ENCODE data around the gene FUT9.

The FUT9 gene

GRCh38 chr6:96195272-96195671, 179.5 kb downstream of the FUT9 start:
- Histone ChIP-seq H3K27me3 (ENCODE audit: control insufficient read depth, insufficient read depth, low read length) (no peaks in the 10 kb centered on the region), H3K4me1 (ENCODE audit: control insufficient read depth, insufficient read depth, low read length) (no peaks in the 10 kb centered on the region), H3K9ac (ENCODE audit: low read length) (no peak overlapping the region), H3K9me3 (ENCODE audit: control insufficient read depth, low read length) (no peaks in the 10 kb centered on the region), H3K36me3 (ENCODE audit: control insufficient read depth, insufficient read depth, low read length) (no peaks in the 10 kb centered on the region), H3K4me3 (ENCODE audit: low read length) (no peak overlapping the region)

- Histone ChIP-seq H3K9ac (ENCODE audit: low read length) (no peak overlapping the region), H3K4me3 (ENCODE audit: low read length) (no peak overlapping the region), H3K4me1 (ENCODE audit: control insufficient read depth, insufficient read depth, low read length) (no peaks in the 10 kb centered on the region), H3K27me3 (ENCODE audit: control insufficient read depth, insufficient read depth, low read length) (no peaks in the 10 kb centered on the region), H3K36me3 (ENCODE audit: control insufficient read depth, insufficient read depth, low read length) (no peaks in the 10 kb centered on the region), H3K9me3 (ENCODE audit: control insufficient read depth, low read length) (no peaks in the 10 kb centered on the region)
Observed at GRCh38 chr6:96196633-96197032, 180.9 kb downstream of the FUT9 start.

GRCh38 chr6:96197241-96197640, 181.5 kb downstream of the FUT9 start:
- no peak overlapping the region for H3K4me3 ChIP-seq (ENCODE audit: low read length)
- H3K9ac ChIP-seq (ENCODE audit: low read length) = no peak overlapping the region
- H3K9me3 ChIP-seq (ENCODE audit: control insufficient read depth, low read length) = no peaks in the 10 kb centered on the region
- no peaks in the 10 kb centered on the region for H3K4me1 ChIP-seq (ENCODE audit: control insufficient read depth, insufficient read depth, low read length)
- H3K27me3 ChIP-seq (ENCODE audit: control insufficient read depth, insufficient read depth, low read length) = no peaks in the 10 kb centered on the region
- H3K36me3 ChIP-seq (ENCODE audit: control insufficient read depth, insufficient read depth, low read length) = no peaks in the 10 kb centered on the region

- Histone ChIP-seq H3K27me3 (ENCODE audit: control insufficient read depth, insufficient read depth, low read length) (no peaks in the 10 kb centered on the region), H3K36me3 (ENCODE audit: control insufficient read depth, insufficient read depth, low read length) (no peaks in the 10 kb centered on the region), H3K9me3 (ENCODE audit: control insufficient read depth, low read length) (no peaks in the 10 kb centered on the region)
Observed at GRCh38 chr6:96202571-96202970, 186.8 kb downstream of the FUT9 start.

GRCh38 chr6:96211341-96211740, 195.6 kb downstream of the FUT9 start:
- Histone ChIP-seq H3K9ac (ENCODE audit: low read length) (no peak overlapping the region), H3K9me3 (ENCODE audit: control insufficient read depth, low read length) (no peaks in the 10 kb centered on the region)

More at GRCh38 chr6:96202571-96202970, 186.8 kb downstream of the FUT9 start:
- no peak overlapping the region for H3K4me3 ChIP-seq (ENCODE audit: low read length)
- H3K4me1 ChIP-seq (ENCODE audit: control insufficient read depth, insufficient read depth, low read length) = no peaks in the 10 kb centered on the region
- H3K9ac ChIP-seq (ENCODE audit: low read length) = no peak overlapping the region

GRCh38 chr6:96212066-96212465, 196.3 kb downstream of the FUT9 start:
- H3K4me1 ChIP-seq (ENCODE audit: control insufficient read depth, insufficient read depth, low read length) = no peaks in the 10 kb centered on the region
- no peaks in the 10 kb centered on the region for H3K27me3 ChIP-seq (ENCODE audit: control insufficient read depth, insufficient read depth, low read length)
- no peaks in the 10 kb centered on the region for H3K36me3 ChIP-seq (ENCODE audit: control insufficient read depth, insufficient read depth, low read length)

More at GRCh38 chr6:96211341-96211740, 195.6 kb downstream of the FUT9 start:
- no peak overlapping the region for H3K4me3 ChIP-seq (ENCODE audit: low read length)
- no peaks in the 10 kb centered on the region for H3K36me3 ChIP-seq (ENCODE audit: control insufficient read depth, insufficient read depth, low read length)
- no peaks in the 10 kb centered on the region for H3K27me3 ChIP-seq (ENCODE audit: control insufficient read depth, insufficient read depth, low read length)
- no peaks in the 10 kb centered on the region for H3K4me1 ChIP-seq (ENCODE audit: control insufficient read depth, insufficient read depth, low read length)

GRCh38 chr6:96213784-96214183, 198.0 kb downstream of the FUT9 start:
- Histone ChIP-seq H3K9me3 (ENCODE audit: control insufficient read depth, low read length) (no peaks in the 10 kb centered on the region), H3K27me3 (ENCODE audit: control insufficient read depth, insufficient read depth, low read length) (no peaks in the 10 kb centered on the region), H3K4me3 (ENCODE audit: low read length) (no peak overlapping the region), H3K4me1 (ENCODE audit: control insufficient read depth, insufficient read depth, low read length) (no peaks in the 10 kb centered on the region), H3K9ac (ENCODE audit: low read length) (no peak overlapping the region), H3K36me3 (ENCODE audit: control insufficient read depth, insufficient read depth, low read length) (no peaks in the 10 kb centered on the region)

More at GRCh38 chr6:96212066-96212465, 196.3 kb downstream of the FUT9 start:
- H3K4me3 ChIP-seq (ENCODE audit: low read length) = no peak overlapping the region
- H3K9ac ChIP-seq (ENCODE audit: low read length) = no peak overlapping the region
- no peaks in the 10 kb centered on the region for H3K9me3 ChIP-seq (ENCODE audit: control insufficient read depth, low read length)

GRCh38 chr6:96223695-96224094, 207.9 kb downstream of the FUT9 start:
- H3K36me3 ChIP-seq (ENCODE audit: control insufficient read depth, insufficient read depth, low read length) = no peaks in the 10 kb centered on the region
- no peaks in the 10 kb centered on the region for H3K9me3 ChIP-seq (ENCODE audit: control insufficient read depth, low read length)
- H3K9ac ChIP-seq (ENCODE audit: low read length) = no peak overlapping the region
- H3K4me3 ChIP-seq (ENCODE audit: low read length) = no peak overlapping the region
- H3K4me1 ChIP-seq (ENCODE audit: control insufficient read depth, insufficient read depth, low read length) = no peaks in the 10 kb centered on the region
- H3K27me3 ChIP-seq (ENCODE audit: control insufficient read depth, insufficient read depth, low read length) = no peaks in the 10 kb centered on the region

- Histone ChIP-seq H3K9ac (ENCODE audit: low read length) (no peak overlapping the region), H3K4me1 (ENCODE audit: control insufficient read depth, insufficient read depth, low read length) (no peaks in the 10 kb centered on the region), H3K27me3 (ENCODE audit: control insufficient read depth, insufficient read depth, low read length) (no peaks in the 10 kb centered on the region), H3K4me3 (ENCODE audit: low read length) (no peak overlapping the region), H3K36me3 (ENCODE audit: control insufficient read depth, insufficient read depth, low read length) (no peaks in the 10 kb centered on the region), H3K9me3 (ENCODE audit: control insufficient read depth, low read length) (no peaks in the 10 kb centered on the region)
Observed at GRCh38 chr6:96227135-96227534, 211.4 kb downstream of the FUT9 start.

GRCh38 chr6:96234444-96234843, 218.7 kb downstream of the FUT9 start:
- no peaks in the 10 kb centered on the region for H3K9me3 ChIP-seq (ENCODE audit: control insufficient read depth, low read length)
- no peaks in the 10 kb centered on the region for H3K27me3 ChIP-seq (ENCODE audit: control insufficient read depth, insufficient read depth, low read length)
- no peaks in the 10 kb centered on the region for H3K36me3 ChIP-seq (ENCODE audit: control insufficient read depth, insufficient read depth, low read length)
- no peak overlapping the region for H3K9ac ChIP-seq (ENCODE audit: low read length)
- H3K4me1 ChIP-seq (ENCODE audit: control insufficient read depth, insufficient read depth, low read length) = no peaks in the 10 kb centered on the region
- H3K4me3 ChIP-seq (ENCODE audit: low read length) = no peak overlapping the region

GRCh38 chr6:96235927-96236326, 220.2 kb downstream of the FUT9 start:
- H3K4me3 ChIP-seq (ENCODE audit: low read length) = no peak overlapping the region
- no peaks in the 10 kb centered on the region for H3K9me3 ChIP-seq (ENCODE audit: control insufficient read depth, low read length)
- H3K9ac ChIP-seq (ENCODE audit: low read length) = no peak overlapping the region
- no peaks in the 10 kb centered on the region for H3K27me3 ChIP-seq (ENCODE audit: control insufficient read depth, insufficient read depth, low read length)
- no peaks in the 10 kb centered on the region for H3K4me1 ChIP-seq (ENCODE audit: control insufficient read depth, insufficient read depth, low read length)
- H3K36me3 ChIP-seq (ENCODE audit: control insufficient read depth, insufficient read depth, low read length) = no peaks in the 10 kb centered on the region

- H3K36me3 ChIP-seq (ENCODE audit: control insufficient read depth, insufficient read depth, low read length) = no peaks in the 10 kb centered on the region
- H3K9ac ChIP-seq (ENCODE audit: low read length) = no peak overlapping the region
- H3K4me3 ChIP-seq (ENCODE audit: low read length) = no peak overlapping the region
- no peaks in the 10 kb centered on the region for H3K9me3 ChIP-seq (ENCODE audit: control insufficient read depth, low read length)
- no peaks in the 10 kb centered on the region for H3K4me1 ChIP-seq (ENCODE audit: control insufficient read depth, insufficient read depth, low read length)
- no peaks in the 10 kb centered on the region for H3K27me3 ChIP-seq (ENCODE audit: control insufficient read depth, insufficient read depth, low read length)
Observed at GRCh38 chr6:96236471-96236870, 220.7 kb downstream of the FUT9 start.

- Histone ChIP-seq H3K9me3 (ENCODE audit: control insufficient read depth, low read length) (no peaks in the 10 kb centered on the region), H3K36me3 (ENCODE audit: control insufficient read depth, insufficient read depth, low read length) (no peaks in the 10 kb centered on the region), H3K27me3 (ENCODE audit: control insufficient read depth, insufficient read depth, low read length) (no peaks in the 10 kb centered on the region), H3K4me1 (ENCODE audit: control insufficient read depth, insufficient read depth, low read length) (no peaks in the 10 kb centered on the region), H3K4me3 (ENCODE audit: low read length) (no peak overlapping the region), H3K9ac (ENCODE audit: low read length) (no peak overlapping the region)
Observed at GRCh38 chr6:96237638-96238347, 222.0 kb downstream of the FUT9 start.
